CD4-positive, alpha-beta T cell treated with Interleukin-17A for 4 hours (primary cell): ENCODE measurements around the gene C6orf120.
A peak's percentile ranks its signal among the peaks of the same experiment; 100 is the strongest.

ENCODE experiments used
- DNase-seq: peaks from one replicate; pipeline ENCODE4 v3.0.0-alpha.2; 2020; ENCODE audit warnings: mixed read lengths

Gene C6orf120

DNA sequence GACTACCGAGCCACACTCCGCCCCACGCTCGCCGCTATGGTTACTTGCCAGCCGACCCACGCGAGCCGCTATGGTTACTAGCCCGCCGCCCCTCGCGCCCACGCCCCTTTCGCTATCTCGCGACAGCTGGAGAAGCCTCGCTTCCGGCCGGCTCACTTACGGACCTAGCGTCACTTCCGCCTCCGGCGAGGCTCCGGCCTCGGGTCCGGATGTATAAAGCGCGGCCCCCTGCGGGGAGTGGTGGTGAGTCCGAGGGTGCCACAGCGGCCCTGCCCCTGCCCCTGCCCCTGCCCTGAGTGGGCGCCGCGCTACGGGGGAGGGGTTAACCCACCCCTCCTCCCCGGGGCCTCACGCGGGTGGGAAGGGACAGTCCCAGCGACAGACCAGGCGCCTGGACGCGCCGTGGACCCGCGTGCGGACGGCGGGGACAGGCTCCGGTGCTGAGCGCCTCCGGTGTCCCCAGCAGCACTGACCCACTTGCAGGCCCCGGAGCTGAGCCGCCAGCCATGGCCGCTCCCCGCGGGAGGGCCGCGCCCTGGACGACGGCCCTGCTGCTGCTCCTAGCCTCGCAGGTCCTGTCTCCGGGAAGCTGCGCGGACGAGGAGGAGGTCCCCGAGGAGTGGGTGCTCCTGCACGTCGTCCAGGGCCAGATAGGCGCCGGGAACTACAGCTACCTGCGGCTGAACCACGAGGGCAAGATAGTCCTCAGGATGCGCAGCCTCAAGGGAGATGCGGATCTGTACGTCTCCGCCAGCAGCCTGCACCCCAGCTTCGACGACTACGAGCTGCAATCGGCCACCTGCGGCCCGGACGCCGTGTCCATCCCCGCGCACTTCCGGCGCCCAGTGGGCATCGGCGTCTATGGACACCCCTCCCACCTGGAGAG, at the start of gene C6orf120, which contains the start of gene WDR27:
C6orf120 (plus strand) TSS at position 173 of the 886 bp plus-strand sequence; CDS start at position 507, 334 bp downstream.
WDR27 (minus strand) TSS at position 76 of the 886 bp plus-strand sequence. CDS start 13,024 bp downstream, outside the sequence.
- peak; percentile 97 for DNase-seq

DNA sequence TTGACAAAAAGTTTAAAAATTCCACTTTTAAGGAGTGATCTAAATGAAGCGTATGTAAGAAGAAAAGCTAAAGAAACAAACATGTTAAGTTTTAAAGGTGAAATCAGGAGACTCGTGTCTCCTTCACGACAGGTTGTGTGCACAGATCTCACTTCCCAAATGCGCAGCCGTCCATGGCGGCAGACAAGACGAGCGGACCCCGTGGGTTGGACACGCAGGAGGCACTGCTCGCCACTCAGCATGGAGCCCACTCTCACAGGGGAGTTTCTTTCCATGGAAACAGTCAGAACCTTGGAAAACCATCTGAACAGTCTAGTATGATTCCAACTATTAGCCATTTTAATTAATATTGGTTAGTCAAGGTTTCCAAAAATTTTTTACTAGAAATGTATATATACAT, 49.0 kb upstream of the C6orf120 start:
- no peak for DNase-seq

DNA sequence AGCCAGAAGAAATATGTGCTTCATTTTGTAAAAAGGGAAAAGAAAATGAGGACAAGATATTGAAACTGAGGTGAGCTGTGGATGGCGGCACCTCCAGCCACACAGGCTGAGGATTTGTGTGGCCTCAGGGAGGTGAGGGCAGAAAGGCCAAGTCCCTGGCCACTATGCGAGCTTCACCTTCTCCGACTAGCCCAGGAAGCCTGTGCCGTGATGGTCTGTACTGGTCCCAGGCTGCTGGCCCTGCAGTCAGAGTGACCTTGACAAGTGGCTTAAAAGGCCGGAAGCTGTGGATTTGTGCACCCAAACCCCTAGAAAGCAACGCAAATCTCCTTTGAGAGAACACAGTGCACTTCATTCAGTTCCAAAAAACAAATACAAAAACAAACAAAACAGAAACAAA, 48.2 kb upstream of the C6orf120 start:
- DNase-seq = no peak

DNA sequence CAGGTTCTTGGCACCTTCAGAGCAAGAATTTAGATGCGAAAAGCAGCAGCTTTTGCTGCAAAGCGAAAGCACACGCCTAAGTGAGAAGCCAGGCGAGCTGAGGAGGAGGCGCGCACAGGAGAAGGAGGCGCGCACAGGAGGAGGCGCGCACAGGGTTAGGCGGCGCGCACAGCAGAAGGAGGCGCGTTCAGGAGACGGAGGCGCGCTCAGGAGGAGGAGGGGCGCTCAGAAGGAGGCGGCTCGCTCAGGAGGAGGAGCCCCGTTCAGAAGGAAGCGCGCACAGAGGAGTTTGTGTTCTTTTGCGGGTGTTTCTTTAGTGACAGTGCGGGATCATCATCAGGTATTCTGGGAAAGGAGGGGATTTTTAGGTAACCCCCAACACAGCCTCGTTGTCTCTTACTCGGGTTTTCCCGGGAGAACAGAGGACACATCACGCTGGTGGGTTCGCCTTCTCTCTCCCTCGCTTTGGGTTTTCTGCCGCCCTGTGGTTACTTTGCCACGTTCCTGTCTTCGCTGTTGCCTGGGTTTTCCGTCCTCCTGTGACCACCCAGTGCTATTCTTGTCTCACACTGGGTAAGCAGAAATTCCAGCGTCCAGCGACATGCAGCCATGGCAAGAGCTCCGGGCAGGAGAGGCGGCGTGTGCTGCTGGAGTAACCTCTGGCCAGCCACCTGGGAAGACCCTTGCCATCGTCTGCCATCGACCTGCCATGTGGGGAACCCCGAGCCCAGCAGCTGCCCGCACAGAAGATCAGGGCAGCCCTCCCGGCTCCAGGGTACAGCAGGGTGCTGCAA, 47.1 kb upstream of the C6orf120 start:
- peak; percentile 77 for DNase-seq

DNA sequence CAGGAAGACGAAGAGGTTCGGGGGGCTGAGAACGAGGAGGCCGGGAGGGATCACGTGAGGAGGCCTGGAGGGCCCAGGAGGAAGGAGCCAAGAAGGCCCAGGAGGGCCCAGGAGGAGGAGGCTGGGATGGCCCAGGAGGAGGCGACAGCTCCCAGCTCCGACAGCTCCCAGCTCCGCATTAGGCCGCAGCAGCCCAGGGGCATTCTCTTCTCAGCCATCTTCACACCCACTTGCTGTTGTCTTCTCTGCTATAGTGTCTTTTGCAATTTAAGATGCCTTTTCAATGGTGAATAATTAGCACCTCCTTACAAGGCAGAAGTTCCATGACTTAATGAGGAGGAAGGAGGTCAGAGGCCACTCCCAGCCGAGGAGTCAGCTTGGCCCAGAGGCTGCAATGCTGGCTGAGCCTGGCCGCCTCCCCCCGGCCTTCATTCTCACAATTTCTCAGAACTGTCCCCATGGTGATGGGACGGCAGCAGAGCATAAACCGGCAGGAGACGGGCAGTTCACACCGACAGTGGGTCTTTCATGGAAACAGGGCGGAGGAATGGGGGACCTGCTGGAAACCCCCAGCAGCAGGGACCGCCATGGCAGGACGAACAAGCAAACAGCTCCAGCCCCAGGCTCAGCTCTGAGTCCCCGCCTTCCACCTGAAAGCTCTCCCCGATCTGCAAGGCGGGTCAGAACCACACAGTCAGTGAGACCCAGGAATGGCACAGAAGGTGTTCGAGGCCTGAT, 45.2 kb upstream of the C6orf120 start:
- DNase-seq = no peak

DNA sequence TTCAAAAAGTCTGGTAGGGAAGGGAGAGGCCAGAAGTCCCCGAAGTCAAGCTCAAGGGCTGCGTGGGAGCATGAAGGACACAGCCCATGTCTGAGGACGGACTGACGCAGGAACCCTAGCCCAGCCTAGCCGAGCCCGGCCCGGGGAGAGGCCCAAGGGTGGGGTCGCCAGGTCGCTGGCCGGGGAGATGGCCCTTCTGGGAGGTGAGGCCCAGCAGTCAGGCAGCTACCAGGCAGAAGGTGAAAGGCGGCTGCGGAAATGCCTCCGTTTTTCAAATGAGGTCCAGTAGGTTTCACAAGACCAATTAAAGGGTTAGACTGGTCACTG, 44.7 kb upstream of the C6orf120 start:
- DNase-seq = no peak

DNA sequence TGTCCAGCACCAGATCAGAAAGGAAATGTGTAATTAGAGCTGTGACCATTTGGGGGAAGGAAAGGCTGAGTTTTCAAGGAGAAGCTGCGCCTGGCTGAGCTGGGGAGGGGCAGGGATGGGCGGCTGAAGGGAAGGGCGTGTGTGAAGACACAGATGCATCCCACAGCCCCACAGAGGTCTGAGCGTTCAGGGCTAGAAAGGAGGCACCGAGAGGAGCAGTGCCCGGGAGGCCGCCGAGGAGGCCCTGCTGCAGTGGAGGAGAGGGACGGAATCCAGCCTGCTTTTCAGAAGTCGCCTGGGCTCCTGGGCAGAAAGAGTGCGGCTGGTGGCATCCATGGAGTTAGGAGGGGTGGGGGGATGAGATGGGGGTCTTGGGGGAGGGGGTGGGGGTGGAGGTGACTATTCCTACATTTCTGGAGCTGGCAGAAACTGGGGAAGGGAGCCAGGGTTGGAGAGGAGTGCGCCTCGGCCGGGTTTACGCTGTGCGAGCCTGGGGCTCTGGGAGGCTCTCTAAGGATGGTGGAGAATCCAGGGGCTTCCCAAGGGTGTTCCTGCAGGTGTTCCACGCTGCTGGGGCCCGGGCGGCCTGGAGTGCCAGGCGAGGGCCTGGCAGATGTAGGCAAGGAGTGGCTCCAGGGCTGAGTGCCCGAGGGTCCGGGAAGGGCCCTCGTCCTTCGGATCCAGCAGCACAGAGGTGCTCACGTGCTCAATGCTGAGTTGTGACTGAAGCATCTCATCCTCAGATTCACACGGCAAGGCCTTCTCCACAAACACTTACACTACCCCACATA, 41.9 kb upstream of the C6orf120 start:
- DNase-seq = no peak

DNA sequence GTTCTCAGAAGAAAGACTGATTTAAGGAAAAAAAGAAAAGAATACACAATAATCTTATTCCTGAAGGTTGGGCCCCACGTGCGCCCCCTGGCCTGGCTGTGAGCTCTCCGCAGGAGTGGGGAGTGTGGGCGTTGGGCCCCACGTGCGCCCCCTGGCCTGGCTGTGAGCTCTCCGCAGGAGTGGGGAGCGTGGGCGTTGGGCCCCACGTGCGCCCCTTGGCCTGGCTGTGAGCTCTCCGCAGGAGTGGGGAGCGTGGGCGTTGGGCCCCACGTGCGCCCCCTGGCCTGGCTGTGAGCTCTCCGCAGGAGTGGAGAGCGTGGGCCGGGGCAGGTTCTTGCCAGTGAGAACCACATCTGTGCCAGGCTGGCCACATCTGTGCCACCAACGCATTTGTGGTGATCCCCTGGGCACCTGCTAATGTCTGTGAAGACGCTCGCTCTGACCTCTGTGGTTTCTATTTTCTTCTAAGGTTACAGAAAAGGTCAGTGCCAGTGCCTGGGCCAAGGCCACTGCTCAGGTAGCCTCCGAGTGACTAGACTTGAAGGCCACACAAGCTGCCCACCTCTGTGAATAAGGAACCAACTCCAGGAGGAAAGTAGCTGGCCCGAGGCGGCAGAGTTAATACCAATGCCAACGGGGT, 41.1 kb upstream of the C6orf120 start:
- DNase-seq = no peak

DNA sequence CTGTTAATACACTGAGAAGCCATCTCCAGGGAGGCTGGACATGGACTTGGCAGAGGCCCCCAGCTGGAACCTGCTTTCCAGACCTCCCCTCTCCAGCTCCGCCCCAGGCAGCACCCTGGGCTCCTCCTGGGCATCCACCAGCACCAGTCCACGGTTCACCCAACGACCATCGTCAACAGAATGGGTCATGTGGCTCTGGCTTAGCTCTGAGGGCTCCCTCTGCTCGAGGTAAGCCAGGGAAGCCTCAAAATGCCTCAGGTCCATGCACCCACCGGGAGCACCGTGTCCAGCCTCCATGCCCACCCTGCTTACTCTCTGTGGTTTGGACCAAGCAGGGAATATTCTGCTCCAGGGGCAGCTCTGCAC, 40.6 kb upstream of the C6orf120 start:
- DNase-seq = no peak

DNA sequence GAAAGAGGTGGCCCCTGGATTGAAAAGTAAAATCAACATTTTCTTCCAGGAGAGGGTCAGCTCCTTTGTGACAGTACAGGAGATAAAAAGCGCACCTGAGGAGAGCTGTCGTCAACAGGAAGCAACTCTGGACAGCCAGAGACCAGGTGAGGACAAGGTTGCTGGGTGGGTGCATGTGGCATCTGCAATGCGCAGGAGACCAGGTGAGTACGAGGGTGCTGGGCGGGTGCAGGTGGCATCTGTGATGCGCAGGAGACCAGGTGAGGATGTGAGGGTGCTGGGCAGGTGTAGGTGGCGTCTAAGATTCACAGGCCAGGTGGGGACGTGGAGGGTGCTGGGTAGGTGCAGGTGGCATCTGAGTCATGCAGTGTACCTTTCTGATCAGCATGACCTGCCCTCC, 38.5 kb upstream of the C6orf120 start:
- no peak for DNase-seq

DNA sequence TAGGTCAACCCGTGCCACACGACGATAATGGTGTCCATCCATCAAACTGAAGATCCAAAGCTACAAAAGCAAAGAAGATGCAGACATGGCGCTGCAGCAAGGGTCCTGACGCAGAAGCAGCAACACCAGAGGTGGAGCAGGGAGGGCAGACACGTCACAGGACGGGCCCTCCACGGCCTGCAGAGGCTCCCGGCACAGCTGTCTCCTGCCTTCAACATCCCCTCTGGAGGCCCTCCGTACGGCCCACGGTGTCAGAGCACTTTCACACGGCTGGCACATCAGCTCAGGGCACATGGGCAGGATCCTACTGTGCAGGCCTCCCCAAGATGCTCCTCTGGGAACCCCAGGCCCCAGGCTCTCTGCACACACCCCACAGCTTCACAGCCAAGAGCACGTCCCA, 37.7 kb upstream of the C6orf120 start:
- DNase-seq = no peak

DNA sequence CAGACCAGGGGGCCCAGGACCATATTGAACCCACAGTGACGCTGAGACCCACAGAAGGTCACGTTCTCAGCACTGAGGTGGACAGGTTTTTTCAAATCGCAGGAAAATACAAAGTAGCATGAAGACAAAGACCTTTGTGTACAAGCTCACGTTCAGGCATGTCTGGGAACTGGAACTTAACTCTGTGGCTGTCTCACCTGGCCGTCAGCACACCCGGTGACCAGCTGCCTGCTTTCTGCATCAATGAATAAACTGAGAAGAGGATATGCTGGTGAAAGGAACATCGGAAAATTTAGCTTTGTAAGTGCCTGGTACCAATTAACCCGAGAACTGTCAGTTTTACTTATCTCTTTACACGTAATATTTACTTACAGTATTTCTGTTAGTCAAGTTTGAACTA, 36.6 kb upstream of the C6orf120 start:
- DNase-seq = no peak

DNA sequence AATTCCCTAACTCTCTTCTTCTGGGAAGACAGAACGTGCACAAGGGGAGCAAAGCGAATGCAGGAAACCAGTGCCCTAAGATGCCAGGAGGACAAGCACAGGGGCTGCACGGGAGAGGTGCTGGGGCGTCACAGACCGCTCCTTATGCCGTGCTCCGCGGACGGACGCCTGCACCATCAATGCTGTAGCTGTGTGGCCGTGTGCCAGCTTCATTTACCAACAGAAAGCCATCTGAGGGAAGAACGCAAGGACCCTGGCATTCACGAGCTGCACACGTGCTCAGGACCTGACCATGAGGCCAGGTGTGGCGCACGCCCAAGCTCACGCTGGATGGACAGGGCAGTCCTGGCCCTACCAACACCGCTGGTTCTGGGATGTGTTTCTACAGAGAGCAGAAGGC, 35.5 kb upstream of the C6orf120 start:
- DNase-seq = no peak

DNA sequence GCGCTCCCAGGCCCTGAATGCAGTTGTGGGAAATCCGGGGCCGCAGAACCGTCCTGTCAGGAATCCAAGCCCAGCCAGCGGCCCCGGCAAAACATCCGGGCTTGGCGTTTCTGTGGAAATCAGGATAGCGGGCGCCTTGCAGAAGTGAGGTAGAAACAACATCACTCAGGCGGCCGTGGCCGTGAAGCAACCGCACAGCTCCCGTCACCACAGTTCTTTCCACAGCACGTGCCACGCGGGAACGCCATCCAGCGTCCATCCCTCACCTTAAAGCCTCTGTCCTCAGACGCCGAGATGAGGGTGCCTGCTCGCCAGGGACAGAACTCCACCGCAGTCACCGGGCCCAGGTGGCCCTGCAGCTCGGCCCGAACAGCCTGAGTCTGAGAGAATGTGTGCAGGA, 34.2 kb upstream of the C6orf120 start:
- DNase-seq = no peak

DNA sequence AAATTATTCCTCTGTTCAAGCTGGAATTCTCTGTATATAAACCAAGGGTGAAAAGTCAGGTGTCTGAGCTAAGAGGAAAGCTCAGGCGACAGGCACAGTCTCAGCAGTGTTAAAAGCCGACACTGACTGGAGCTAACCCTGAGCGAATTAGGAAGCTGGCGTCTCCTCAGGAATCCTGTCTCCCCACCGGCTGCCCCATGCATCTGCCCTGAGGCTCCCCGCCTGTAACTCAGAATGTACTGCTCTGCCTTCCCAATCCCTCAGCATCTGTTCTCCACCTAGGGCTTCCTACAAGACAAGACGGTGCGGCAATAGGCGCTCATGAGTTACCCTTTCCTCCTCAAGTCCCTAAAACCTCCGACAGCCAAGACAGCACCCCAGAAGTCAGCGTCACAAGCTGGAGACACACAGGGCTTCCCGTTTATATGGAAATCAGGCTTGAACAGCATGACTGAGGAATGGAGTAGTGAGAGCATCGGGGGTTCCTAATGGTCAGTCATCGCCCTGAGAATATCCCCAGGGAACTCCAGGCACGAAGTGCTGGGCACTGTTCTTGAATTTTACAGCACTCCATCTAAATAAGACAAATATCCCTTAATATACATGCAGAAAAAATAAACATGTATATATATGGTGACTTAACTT, 33.6 kb upstream of the C6orf120 start:
- DNase-seq = no peak

DNA sequence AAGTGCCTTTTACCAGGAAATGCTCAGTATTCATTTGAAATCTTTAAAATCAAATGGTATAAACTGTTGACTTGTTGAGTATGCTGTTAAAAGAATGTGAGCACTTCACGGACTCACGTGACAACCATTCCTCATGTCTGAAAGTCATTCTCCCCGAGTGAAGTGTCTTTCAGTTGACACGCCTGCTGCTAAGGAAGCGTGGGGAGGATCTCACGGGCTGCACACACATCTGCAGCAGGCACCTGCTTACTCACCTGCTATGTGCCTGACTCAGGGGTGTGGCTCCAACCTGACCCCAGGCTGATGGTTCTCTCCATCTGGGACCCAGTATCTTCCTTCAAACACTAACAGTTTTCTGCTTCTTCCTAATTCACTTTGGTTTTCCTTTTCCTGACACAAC, 32.8 kb upstream of the C6orf120 start:
- no peak for DNase-seq

DNA sequence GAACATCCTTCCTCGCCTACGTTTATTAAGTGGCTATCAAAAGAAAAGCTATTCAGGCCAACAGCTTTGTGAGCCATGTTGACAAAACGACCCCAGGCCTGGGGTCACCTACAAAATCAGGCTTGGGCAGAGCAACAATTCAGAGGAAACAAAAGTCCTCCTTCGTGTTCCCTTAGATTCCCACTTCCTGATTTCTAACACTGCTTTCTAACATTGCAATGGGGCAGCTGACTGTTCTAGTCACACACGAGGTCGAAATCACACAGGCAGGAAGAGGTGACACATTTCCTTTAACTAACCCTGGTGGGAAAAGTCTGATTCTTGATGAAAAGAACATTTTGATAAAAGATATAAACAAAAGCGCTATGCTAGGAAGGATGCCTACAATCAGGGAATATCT, 32.0 kb upstream of the C6orf120 start:
- DNase-seq = no peak

DNA sequence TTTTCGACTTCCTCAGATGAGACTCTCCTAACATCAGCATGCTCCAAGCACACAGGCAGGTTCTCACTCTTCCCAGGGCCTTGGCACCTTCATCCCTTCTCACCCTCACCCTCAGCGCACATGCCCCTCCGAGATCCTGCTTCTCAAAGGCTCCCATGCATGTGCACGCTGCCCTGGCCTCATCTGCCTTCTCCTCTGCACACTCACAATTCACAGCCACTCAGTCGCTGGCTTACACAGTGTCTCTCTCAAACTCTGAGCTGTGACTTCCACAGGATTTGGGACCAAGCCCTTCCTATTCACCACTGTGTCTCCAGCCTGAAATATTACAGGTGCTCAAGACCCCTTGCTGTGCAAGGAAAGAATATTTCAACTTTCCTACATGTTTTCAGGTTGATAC, 30.4 kb upstream of the C6orf120 start:
- no peak for DNase-seq

DNA sequence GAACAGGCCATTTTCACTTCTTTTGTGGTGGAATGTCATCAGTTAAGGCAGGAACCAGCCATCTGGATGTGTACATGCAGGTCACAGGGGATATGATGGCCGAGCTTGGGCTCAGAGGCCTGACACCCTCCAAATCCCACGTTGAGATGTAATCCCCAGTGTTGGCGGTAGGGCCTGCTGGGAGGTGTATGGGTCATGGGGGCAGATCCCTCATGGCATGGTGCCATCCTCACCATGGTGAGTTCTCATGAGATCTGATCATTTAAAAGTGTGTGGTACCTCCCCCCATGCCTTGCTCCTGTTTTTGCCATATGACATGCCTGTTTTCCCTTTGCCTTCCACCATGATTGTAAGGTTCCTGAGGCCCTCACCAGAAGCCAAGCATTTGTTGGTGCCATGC, 26.9 kb upstream of the C6orf120 start:
- no peak for DNase-seq

DNA sequence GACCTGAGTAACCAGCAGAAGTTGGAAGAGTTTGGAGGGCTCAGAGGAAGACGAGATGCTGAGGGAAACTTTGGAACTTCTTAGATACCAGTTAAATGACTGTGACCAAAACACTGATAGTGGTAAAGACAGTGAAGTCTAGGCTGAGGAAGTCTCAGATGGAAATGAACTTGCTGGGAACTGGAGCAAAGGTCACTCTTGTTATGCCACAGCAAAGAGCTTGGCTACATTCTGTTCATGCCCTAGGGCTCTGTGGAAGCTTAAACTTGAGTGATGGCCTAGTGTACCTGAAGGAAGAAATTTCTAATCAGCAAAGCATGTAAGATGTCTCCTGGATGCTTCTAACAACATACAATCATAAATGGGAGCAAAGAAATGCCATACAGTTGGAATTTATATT, 24.8 kb upstream of the C6orf120 start:
- no peak for DNase-seq

DNA sequence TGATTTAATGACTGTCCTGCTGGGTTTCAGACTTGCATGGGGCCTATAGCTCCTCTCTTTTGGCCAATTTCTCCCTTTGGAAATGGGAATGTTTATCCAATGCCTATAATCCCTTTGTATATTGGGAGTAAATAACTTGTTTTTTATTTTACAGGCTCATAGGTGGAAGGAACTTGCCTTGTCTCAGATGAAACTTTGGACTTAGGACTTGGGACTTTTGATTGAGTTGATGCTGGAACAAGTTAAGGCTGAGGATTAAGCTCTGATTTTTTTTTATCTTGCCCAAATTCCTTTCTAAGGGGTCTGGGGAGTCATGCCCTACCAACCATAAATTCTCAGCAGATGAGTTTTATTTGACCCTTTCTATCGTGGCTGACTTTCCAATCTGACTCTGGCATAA, 23.6 kb upstream of the C6orf120 start:
- DNase-seq = no peak

DNA sequence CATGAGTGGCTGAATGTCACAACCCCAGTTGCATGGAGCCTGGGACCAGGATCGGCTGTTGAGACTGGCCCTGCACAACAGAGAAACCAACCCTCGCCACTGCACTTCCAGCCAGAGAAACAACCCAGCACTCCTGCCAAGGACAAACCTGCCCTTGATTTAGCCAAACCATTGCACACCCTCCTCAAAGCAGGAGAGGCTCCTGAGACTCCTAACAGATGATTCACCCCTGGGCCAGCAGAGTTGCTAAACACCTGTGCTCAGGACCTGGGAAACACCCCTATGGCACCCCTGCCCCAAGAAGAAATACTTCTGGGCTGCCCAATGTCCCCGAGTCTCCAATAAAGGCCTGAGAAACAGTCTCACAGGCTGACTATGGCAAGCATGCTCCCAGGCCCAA, 17.9 kb upstream of the C6orf120 start:
- no peak for DNase-seq
